GM23248 (cell line): ENCODE results near the gene SZT2. TPM values are rescaled to one million over a fixed set of nuclear protein-coding genes. Genes with fewer than 3 reads are reported as not detected.

Experiments used
- DNase-seq: peaks from one replicate; pipeline ENCODE4 v3.0.0-alpha.2; 2015
- H2AFZ ChIP-seq: fragments of 200-600 bp; sonication (generic); 2 replicates; pipeline ENCODE4 v1.6.1; 2016; ENCODE audit warnings: antibody characterized with exemption
- H3F3A ChIP-seq: fragments of 200-600 bp; sonication (generic); 2 replicates; pipeline ENCODE4 v1.6.1; 2016; ENCODE audit warnings: mild to moderate bottlenecking, antibody characterized with exemption, mixed run types; ENCODE audit not compliant: insufficient read depth
- H3K27ac ChIP-seq: fragments of 200-600 bp; sonication (generic); 2 replicates; pipeline ENCODE4 v1.5.1; 2016; ENCODE audit warnings: mild to moderate bottlenecking
- H3K27me3 ChIP-seq: fragments of 200-600 bp; sonication (generic); replicated peaks from 2 replicates; pipeline ENCODE4 v1.6.1; 2016; ENCODE audit warnings: mild to moderate bottlenecking; ENCODE audit not compliant: insufficient read depth
- H3K36me3 ChIP-seq: fragments of 200-600 bp; sonication (generic); 2 replicates; pipeline ENCODE4 v1.6.1; 2016; ENCODE audit warnings: low read depth, mild to moderate bottlenecking
- H3K4me1 ChIP-seq: fragments of 200-600 bp; sonication (generic); 2 replicates; pipeline ENCODE4 v1.6.1; 2016; ENCODE audit warnings: mild to moderate bottlenecking; ENCODE audit not compliant: insufficient read depth
- H3K4me2 ChIP-seq: fragments of 200-600 bp; sonication (generic); one replicate; pipeline ENCODE4 v1.6.1; 2016; ENCODE audit warnings: mild to moderate bottlenecking; ENCODE audit not compliant: unreplicated experiment
- H3K4me3 ChIP-seq: fragments of 200-600 bp; sonication (generic); 2 replicates; pipeline ENCODE4 v1.5.1; 2016; ENCODE audit warnings: mild to moderate bottlenecking
- H3K79me2 ChIP-seq: fragments of 200-600 bp; sonication (generic); 2 replicates; pipeline ENCODE4 v1.6.1; 2016; ENCODE audit warnings: mild to moderate bottlenecking; ENCODE audit not compliant: insufficient read depth
- H3K9ac ChIP-seq: fragments of 200-600 bp; sonication (generic); 2 replicates; pipeline ENCODE4 v1.6.1; 2016; ENCODE audit warnings: mild to moderate bottlenecking
- H3K9me2 ChIP-seq: fragments of 200-600 bp; sonication (generic); 2 replicates; pipeline ENCODE4 v1.6.1; 2016; ENCODE audit warnings: mixed run types, mild to moderate bottlenecking, moderate library complexity; ENCODE audit not compliant: insufficient read depth
- H3K9me3 ChIP-seq: fragments of 200-600 bp; sonication (generic); one replicate; pipeline ENCODE4 v1.6.1; 2017; ENCODE audit warnings: low read depth
- H4K20me1 ChIP-seq: fragments of 200-600 bp; sonication (generic); 2 replicates; pipeline ENCODE4 v1.6.0; 2016; ENCODE audit not compliant: insufficient read depth
- EZH2 ChIP-seq: fragments of 200-600 bp; sonication (generic); IDR thresholded peaks from 2 replicates; pipeline ENCODE4 v1.6.1; 2018; ENCODE audit warnings: antibody characterized with exemption, mild to moderate bottlenecking; ENCODE audit not compliant: insufficient read depth, poor library complexity, severe bottlenecking
- EZH2phosphoT487 ChIP-seq: fragments of 200-600 bp; sonication (generic); IDR thresholded peaks from 2 replicates; pipeline ENCODE4 v1.6.1; 2018; ENCODE audit warnings: antibody characterized with exemption, moderate library complexity, mild to moderate bottlenecking, low read depth; ENCODE audit not compliant: insufficient read depth
- WGBS, 2 experiments: methylation state at CpG; one replicate each; pipeline ENCODE4 v1.1.6; 2015 to 2017; ENCODE audit warnings: low lambda C conversion rate in 2 of 2, low coverage in 1 of 2; ENCODE audit errors: missing lambda C conversion rate in 2 of 2; 5-methylcytosine and 5-hydroxymethylcytosine counted together
- in situ Hi-C: fragments of 300-500 bp; cut with MboI; formaldehyde crosslinking; loops from 2 replicates; pipeline ENCODE4 v1.15.0; 2020
- polyA plus RNA-seq: library from polyadenylated mRNA; unstranded; fragments of >200 nt; fragmentation: Nextera tagmentation; extraction: Ambion mirVana; gene quantifications from 2 replicates; pipeline ENCODE4 v1.2.1, GENCODE V29; 2016
- total RNA-seq: library from RNA; depleted of rRNA; stranded (reverse); fragments of >200 nt; shearing (Covaris generic); gene quantifications from 2 replicates; pipeline ENCODE4 v1.2.3, GENCODE V29; 2014

Gene SZT2
- total and polyA plus RNA-seq, 2 experiments from 2014 or later = 6.4 to 12.6 TPM

DNA sequence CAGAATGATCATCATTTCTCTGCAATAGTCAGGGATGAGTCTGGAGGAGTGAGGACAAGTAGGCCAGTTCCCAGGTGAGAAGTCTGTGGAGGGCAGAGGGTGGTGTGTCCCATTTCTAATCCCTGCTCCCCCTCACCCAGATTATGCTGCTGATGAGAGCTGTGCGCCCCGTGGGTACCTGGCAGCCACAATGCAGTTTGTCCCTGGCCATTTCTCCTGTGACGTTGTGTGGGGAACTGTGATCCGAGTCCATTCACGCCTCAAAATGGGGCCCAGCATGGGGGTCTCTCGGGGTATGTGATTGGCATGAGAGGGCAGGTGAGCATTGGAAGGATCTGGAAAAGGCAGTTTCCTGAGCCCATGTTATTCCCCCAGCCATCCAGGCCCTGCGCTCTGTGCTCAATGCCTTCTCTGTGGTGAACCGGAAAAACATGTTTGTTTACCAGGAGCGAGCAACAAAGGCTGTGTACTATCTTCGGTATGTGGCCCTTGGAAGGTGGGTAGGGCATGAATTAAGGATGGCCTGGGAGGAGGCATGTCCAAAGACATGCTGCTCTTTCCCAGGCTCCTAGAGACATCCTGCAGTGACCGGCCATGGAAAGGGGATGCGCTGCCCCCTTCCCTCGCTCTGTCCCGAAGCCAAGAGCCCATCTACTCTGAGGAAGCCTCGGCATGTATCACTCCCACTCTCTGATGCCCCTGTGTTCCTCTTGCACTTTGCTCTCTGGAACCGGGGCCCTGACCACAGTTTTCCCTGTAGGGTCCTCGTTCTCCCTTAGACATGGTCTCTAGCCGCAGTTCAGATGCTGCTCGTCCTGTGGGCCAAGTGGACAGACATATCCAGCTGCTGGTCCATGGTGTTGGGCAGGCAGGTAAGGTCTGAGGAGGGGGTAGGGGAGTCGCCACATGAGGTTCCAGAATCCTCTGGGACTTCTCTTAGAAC is 47.6 kb downstream of the SZT2 start:
- no peak overlapping the region for H3K27ac ChIP-seq
- in situ Hi-C loops = no loop called here
- WGBS, 2 experiments = 93 to 95% methylated on average over 20 of the region's 20 CpGs

DNA sequence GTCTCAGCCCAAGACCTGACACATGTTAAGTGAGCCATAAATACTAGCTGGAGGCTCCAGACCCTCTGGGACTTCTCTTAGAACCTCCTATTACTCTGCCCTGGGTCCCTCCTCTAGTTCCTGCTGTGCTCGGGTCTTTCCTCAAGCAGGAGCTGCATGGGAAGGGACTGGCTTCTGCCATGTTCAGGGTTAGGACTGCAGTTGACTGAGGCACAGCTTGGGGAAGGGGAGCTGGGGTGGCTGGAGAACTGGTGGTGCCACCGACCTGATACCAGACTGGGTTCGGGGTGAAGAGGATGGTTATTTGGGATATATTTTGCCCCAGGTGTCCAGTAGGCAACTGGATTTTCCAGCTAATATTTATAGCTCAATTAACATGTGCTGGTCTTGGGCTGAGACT is 48.3 kb downstream of the SZT2 start:
- no peaks in the 10 kb centered on the region for H3K79me2 ChIP-seq
- TF ChIP-seq EZH2 (no peak), EZH2phosphoT487 (no peak)
- no peak overlapping the region for H3K27ac ChIP-seq
- no peak overlapping the region for H3K4me3 ChIP-seq
- DNase-seq = no peak
- in situ Hi-C loops = no loop called here
- no peaks in the 10 kb centered on the region for H3K9me2 ChIP-seq
- peaks cover 9% of the 10 kb centered on the region; the same call in 1 of the 2 replicates for H3F3A ChIP-seq
- no peaks in the 10 kb centered on the region for H3K27me3 ChIP-seq
- no peaks in the 10 kb centered on the region for H3K9me3 ChIP-seq
- no peak overlapping the region for H3K4me2 ChIP-seq
- no peaks in the 10 kb centered on the region for H4K20me1 ChIP-seq
- peaks cover 3% of the 10 kb centered on the region; the same call in 1 of the 2 replicates for H3K36me3 ChIP-seq
- H3K4me1 ChIP-seq = no peaks in the 10 kb centered on the region
- WGBS, 2 experiments = 73 to 74% methylated on average over 3 of the region's 3 CpGs
- H2AFZ ChIP-seq = no peak overlapping the region
- H3K9ac ChIP-seq = no peak overlapping the region

More for the DNA sequence above, 47.6 kb downstream of the SZT2 start:
- Histone ChIP-seq H3K36me3 (peaks cover 3% of the 10 kb centered on the region; the same call in 1 of the 2 replicates), H3K9me3 (no peaks in the 10 kb centered on the region), H3K9ac (no peak overlapping the region), H3K9me2 (no peaks in the 10 kb centered on the region), H3K27me3 (no peaks in the 10 kb centered on the region), H3K4me1 (no peaks in the 10 kb centered on the region), H3K4me3 (no peak overlapping the region), H4K20me1 (no peaks in the 10 kb centered on the region), H3F3A (peaks cover 9% of the 10 kb centered on the region; the same call in 1 of the 2 replicates), H2AFZ (no peak overlapping the region), H3K4me2 (no peak overlapping the region), H3K79me2 (no peaks in the 10 kb centered on the region)
- TF ChIP-seq EZH2 = no peak
- no peak for TF ChIP-seq EZH2phosphoT487
- no peak for DNase-seq

DNA sequence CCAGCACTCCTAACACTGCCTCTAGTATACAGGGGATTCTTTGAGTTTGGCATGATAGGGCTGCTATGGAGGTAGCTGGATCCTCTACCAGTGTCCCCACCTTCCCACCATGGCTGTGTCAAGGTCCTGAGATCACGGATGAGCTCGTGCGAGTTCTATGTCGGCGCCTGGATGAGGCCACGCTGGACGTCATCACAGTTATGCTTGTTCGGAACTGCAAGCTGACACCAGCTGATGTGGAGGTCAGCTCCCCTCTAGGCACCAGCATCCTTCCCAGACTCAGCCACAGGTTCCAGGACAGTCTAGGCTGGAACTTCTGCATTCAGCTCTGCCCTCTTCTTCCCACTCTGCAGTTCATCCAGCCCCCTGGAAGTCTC is 48.9 kb downstream of the SZT2 start:
- H2AFZ ChIP-seq = no peak overlapping the region
- H3K36me3 ChIP-seq = peaks cover 8% of the 10 kb centered on the region; the same call in 1 of the 2 replicates
- H3K4me1 ChIP-seq = no peaks in the 10 kb centered on the region
- no peaks in the 10 kb centered on the region for H3K9me2 ChIP-seq
- H4K20me1 ChIP-seq = no peaks in the 10 kb centered on the region
- WGBS, 2 experiments = 93 to 97% methylated on average over 8 of the region's 8 CpGs
- H3K9me3 ChIP-seq = no peaks in the 10 kb centered on the region
- no peak overlapping the region for H3K4me2 ChIP-seq
- no peak for DNase-seq
- H3K4me3 ChIP-seq = no peak overlapping the region
- no peak overlapping the region for H3K27ac ChIP-seq
- H3F3A ChIP-seq = peaks cover 9% of the 10 kb centered on the region; the same call in 1 of the 2 replicates
- H3K79me2 ChIP-seq = no peaks in the 10 kb centered on the region
- in situ Hi-C loops = no loop called here
- no peak overlapping the region for H3K9ac ChIP-seq
- no peaks in the 10 kb centered on the region for H3K27me3 ChIP-seq
- no peak for TF ChIP-seq EZH2
- no peak for TF ChIP-seq EZH2phosphoT487

DNA sequence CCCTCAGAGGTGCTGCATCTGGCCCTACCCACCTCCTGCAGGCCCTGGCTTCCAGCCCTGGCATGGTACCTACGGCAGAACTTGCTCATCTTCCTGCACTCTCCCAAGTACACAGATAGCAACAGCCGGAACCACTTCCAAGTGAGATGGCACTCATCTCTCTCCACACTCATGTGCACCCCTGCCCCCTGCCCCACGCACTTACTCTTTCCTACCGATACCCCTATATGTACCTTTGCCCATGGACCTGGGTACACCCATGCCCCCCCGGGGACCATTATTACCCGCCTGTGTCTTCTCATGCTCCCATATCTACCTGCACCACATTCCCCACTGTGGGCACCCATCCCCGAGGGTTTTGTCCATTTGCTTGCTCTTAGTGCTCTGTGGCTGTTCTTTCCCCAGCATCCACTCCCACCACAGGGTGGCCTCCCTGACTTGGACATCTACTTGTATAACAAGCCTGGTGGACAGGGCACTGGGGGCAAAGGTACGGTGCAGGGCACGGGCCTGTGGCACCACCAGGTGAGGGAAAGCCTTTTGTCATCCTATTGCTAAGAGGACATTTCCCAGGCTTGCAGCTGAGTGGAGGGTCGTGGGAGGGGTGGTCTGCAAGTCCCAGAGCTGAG is 49.4 kb downstream of the SZT2 start:
- Histone ChIP-seq H3K27ac (no peak overlapping the region), H3K9me2 (no peaks in the 10 kb centered on the region), H3K4me1 (no peaks in the 10 kb centered on the region), H3K9ac (no peak overlapping the region), H4K20me1 (no peaks in the 10 kb centered on the region), H3K4me2 (no peak overlapping the region), H3K4me3 (no peak overlapping the region), H3K36me3 (peaks cover 13% of the 10 kb centered on the region; the same call in 1 of the 2 replicates), H3K79me2 (no peaks in the 10 kb centered on the region), H3F3A (peaks cover 9% of the 10 kb centered on the region; the same call in 1 of the 2 replicates), H2AFZ (no peak overlapping the region), H3K27me3 (no peaks in the 10 kb centered on the region), H3K9me3 (no peaks in the 10 kb centered on the region)
- WGBS, 2 experiments = 88 to 92% methylated on average over 10 of the region's 10 CpGs
- in situ Hi-C loops = no loop called here
- no peak for DNase-seq
- TF ChIP-seq EZH2 = no peak
- TF ChIP-seq EZH2phosphoT487 = no peak
